HG03025 (cell line): ENCODE data around the gene ZNF277.

Experiments used
- ATAC-seq: cut with Tn5 transposase; IDR thresholded peaks from one replicate; pipeline ENCODE4 v1.9.1; 2021; ENCODE audit warnings: mild to moderate bottlenecking, moderate library complexity; ENCODE audit not compliant: unreplicated experiment, low FRiP score

ZNF277 gene

GRCh38 chr7:112252141-112252540 is 45.6 kb downstream of the ZNF277 start:
- no peak for ATAC-seq

- no peak for ATAC-seq
Measured at GRCh38 chr7:112252691-112253090, 46.2 kb downstream of the ZNF277 start.

DNA sequence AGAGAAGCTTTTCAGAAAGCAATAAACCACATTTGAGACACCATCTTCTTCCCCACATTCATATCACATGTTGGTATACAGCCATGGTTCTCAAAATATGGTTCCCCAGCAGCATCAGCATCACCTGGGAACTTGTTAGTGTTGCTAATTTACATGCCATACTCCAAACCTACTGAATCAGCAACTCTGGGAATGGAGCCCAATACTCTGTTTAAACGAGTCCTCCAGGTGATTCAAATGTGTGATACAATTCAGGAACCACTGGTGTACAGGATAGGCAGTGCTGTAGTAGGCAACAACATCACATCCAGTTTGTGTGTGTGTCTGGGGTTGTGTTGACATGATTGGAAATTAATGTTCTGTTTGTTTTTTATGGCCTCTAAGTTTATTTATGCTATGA is 47.7 kb downstream of the ZNF277 start:
- ATAC-seq, result no peak

GRCh38 chr7:112254709-112255387 is 48.4 kb downstream of the ZNF277 start:
- no peak for ATAC-seq

DNA sequence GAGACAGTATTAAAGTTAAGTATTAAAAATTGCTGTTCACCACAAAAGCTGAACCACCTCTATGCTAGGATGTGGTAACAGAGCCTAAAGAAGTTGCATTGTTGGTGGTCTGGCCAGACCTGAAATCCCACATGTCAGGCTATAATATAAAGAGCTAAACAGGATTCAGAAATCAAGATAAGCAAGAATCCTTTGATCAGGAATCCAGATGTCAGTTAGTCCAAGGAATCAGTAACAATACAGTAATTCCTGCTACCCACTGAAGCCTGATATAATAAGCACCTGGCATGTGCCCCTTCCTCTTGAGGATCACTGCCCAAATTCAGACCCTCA is 48.9 kb downstream of the ZNF277 start:
- ATAC-seq, result no peak

GRCh38 chr7:112257073-112257472 is 50.6 kb downstream of the ZNF277 start:
- no peak for ATAC-seq

DNA sequence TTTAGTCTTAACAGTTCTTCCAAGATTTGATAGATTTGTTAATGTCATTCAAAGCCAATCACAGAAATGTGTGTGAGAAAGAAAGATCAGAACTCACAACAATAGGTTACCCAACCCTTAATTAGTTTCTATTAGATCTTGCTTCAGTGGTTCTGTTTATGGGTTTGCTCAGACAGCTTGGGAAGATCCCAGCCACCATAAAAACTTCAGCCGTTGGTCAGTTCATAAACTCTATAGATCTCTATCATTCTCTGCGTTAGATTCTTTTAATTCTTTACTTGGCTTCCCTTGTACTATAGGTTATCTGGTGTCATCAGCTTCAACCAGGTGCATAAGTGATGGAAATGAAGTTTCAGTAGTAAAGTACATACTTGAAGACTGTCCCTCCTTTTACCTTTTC is 54.4 kb downstream of the ZNF277 start:
- ATAC-seq, result no peak

DNA sequence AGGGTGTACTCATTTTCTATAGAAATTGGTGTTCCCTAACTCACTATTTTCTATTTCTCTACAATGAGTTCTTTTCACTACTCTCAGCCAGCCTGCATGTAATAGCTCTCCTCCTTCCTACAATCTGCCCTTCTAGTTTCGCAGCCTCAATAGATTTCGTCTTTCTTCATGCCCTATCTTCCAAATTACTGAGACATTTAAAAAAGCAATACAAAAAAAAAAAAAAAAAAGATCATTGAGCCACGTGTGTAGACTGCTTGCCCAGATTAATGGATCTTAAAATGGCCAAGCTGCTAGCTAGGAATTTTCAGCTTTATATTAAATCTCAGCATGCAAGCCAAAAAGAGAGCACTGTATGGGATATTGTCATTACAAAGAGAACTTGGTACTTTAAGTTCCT is 55.5 kb downstream of the ZNF277 start:
- no peak for ATAC-seq

- no peak for ATAC-seq
Measured at GRCh38 chr7:112262855-112263487, 56.5 kb downstream of the ZNF277 start.

DNA sequence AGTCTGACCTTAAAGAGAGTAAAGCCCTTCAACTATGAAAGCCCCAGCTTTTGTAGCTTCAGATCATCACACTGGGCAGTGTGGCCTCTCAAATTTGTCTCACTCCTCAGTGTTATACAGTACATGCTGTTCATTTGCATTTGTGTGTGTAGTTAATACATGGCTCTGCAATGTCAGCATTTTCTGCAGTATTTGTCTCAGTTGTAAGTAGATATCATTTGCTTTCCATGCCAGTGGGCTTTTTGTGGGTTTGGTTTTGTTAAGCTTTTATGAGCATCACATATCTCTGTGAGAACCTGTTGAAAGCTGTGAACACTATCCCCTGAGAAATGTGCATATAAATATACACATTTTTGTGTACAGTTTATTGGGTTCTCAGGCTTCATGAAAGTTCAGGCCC is 57.0 kb downstream of the ZNF277 start:
- no peak for ATAC-seq

DNA sequence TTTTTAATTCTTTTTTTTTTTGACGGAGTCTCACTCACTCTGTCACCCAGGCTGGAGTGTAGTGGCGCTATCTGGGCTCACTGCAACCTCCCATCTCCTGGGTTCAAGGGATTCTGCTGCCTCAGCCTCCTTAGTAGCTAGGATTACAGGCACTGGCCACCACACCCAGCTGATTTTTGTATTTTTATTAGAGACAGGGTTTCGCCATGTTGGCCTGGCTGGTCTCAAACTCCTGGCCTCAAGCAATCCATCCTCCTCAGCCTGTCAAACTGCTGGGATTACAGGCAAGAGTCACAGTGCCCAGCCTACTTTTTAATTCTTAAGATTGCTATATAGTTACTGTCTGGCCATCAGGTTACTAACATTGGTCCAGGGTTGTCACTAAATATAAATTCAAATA is 59.6 kb downstream of the ZNF277 start:
- ATAC-seq, result no peak

- ATAC-seq, result no peak
Measured at GRCh38 chr7:112266595-112267270, 60.2 kb downstream of the ZNF277 start.

GRCh38 chr7:112267944-112268691 is 61.6 kb downstream of the ZNF277 start:
- no peak for ATAC-seq

GRCh38 chr7:112271162-112271561 is 64.7 kb downstream of the ZNF277 start:
- no peak for ATAC-seq

DNA sequence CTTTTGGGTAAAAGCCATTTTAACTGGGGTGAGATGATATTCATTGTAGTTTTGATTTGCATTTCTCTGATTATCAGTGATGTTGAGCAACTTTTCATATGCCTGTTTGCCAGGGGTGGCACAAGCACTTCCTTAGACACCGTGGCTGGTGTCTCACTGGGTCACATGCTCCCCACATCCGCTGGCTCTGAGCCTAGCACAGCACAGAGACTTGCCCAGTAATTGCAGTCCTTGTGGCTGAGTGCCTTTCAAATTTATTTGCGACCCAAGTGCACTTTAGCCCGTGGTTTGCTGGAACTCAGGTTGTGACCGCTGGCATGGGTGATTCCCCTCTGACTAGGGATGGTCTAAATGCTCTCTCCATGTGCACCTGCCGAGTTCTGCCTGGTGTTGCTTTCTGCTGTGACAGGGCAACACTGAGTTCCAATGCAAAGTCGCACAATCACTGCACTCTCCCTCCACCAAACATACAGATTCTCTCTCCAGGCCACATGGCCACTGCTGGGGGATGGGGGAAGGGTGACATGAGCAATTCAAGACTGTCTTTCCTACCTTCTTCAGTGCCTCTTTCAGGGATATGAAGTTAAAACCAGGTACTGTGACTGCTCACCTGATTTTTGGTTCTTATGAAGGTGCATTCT is 66.5 kb downstream of the ZNF277 start:
- no peak for ATAC-seq

- no peak for ATAC-seq
Measured at GRCh38 chr7:112279042-112279441, 72.5 kb downstream of the ZNF277 start.

GRCh38 chr7:112280267-112280666 is 73.8 kb downstream of the ZNF277 start:
- no peak for ATAC-seq

DNA sequence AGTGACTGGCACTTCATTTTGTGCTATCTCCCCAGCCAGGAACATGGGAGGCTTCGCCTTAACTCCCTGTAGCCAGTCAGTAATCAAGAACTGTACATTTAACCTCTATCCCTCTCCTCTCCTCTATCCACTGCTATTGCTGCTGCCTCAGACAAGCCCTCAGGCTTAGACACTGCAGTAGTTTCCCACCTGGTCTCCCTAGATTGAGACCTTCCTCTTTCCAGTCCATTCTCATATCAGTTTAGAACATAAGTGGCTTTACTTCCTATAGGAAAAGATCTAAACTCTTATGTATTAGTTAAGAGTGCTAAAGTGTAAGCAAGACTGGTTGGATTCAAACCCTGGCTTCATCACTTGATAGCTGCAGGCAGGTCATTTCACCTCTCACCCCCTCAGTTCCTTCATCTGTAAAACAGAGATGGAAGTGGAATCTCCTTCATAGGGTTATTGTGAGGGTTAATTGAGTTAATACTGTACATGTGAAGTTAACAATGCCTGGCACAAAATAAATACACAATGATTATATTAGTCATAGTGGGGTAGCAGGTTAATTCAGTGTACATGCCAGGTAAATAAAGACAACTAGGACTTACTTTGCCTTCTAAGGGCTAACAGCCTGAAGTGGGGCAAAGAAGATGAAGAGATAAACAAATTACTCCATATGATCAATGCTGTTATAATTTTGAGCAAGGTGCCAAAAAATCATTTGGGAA is 76.1 kb downstream of the ZNF277 start:
- no peak for ATAC-seq

- ATAC-seq, result peak; percentile 61
Measured at GRCh38 chr7:112283382-112283910, 77.0 kb downstream of the ZNF277 start.
